Activated CD8-positive, alpha-beta T cell treated with anti-CD3 and anti-CD28 coated beads, Interleukin-2, amount 10 ng/mL, durations not matched to agents 7 days and 5 days (primary cell): ENCODE results near the gene ANKRD24. TPM values are rescaled to one million over a fixed set of nuclear protein-coding genes. Genes with fewer than 3 reads are reported as not detected.

ENCODE experiments used
- total RNA-seq, 2 experiments: library from RNA; stranded (reverse); gene quantifications; one replicate each; pipeline ENCODE4 v1.2.3, GENCODE V29; 2021

ANKRD24 gene
- total RNA-seq, 2 experiments from 2014 or later = 0.68 to 0.73 TPM

Other genes with a start within 250 kb of the ANKRD24 start
- gene NMRK2, start 249.6 kb upstream of the ANKRD24 start, total RNA-seq = not detected
- 10 to 100 TPM; 43.0 to 44.9 TPM for gene DAPK3, start 211.6 kb upstream of the ANKRD24 start, total RNA-seq
- gene EEF2, start 197.2 kb upstream of the ANKRD24 start, total RNA-seq = 1,000 to 10,000 TPM; 1,524 to 1,558 TPM
- gene PIAS4, start 175.0 kb upstream of the ANKRD24 start, total RNA-seq = 10 to 100 TPM; 34.2 to 35.6 TPM
- 10 to 100 TPM; 59.1 to 63.1 TPM for gene ZBTB7A, start 115.8 kb upstream of the ANKRD24 start, total RNA-seq
- 100 to 1,000 TPM; 218 to 234 TPM for gene MAP2K2, start 58.6 kb upstream of the ANKRD24 start, total RNA-seq
- gene CREB3L3, start 29.1 kb upstream of the ANKRD24 start, total RNA-seq = under 1 TPM; 0.16 to 0.18 TPM
- gene SIRT6, start 126 bp upstream of the ANKRD24 start, total RNA-seq = 10 to 100 TPM; 30.8 to 40.4 TPM
- not detected for gene EBI3, start 46.8 kb downstream of the ANKRD24 start, total RNA-seq
- 10 to 100 TPM; 24.8 to 26.1 TPM for gene YJU2, start 64.4 kb downstream of the ANKRD24 start, total RNA-seq
- not detected for gene SHD, start 96.6 kb downstream of the ANKRD24 start, total RNA-seq
- gene TMIGD2, start 119.7 kb downstream of the ANKRD24 start, total RNA-seq = 10 to 100 TPM; 35.9 to 39.5 TPM
- 10 to 100 TPM; 26.7 to 27.7 TPM for gene FSD1, start 121.9 kb downstream of the ANKRD24 start, total RNA-seq
- gene STAP2, start 156.1 kb downstream of the ANKRD24 start, total RNA-seq = 10 to 100 TPM; 14.3 to 16.5 TPM
- gene MPND, start 160.9 kb downstream of the ANKRD24 start, total RNA-seq = 10 to 100 TPM; 26.0 to 27.6 TPM
- gene SH3GL1, start 217.9 kb downstream of the ANKRD24 start, total RNA-seq = 10 to 100 TPM; 65.1 to 67.9 TPM
- 100 to 1,000 TPM in 1 of 2 experiments, 10 to 100 TPM in 1; 95.3 to 104 TPM for gene CHAF1A, start 220.0 kb downstream of the ANKRD24 start, total RNA-seq